Measurements from ENCODE around the gene NDUFB11.

The NDUFB11 gene

DNA sequence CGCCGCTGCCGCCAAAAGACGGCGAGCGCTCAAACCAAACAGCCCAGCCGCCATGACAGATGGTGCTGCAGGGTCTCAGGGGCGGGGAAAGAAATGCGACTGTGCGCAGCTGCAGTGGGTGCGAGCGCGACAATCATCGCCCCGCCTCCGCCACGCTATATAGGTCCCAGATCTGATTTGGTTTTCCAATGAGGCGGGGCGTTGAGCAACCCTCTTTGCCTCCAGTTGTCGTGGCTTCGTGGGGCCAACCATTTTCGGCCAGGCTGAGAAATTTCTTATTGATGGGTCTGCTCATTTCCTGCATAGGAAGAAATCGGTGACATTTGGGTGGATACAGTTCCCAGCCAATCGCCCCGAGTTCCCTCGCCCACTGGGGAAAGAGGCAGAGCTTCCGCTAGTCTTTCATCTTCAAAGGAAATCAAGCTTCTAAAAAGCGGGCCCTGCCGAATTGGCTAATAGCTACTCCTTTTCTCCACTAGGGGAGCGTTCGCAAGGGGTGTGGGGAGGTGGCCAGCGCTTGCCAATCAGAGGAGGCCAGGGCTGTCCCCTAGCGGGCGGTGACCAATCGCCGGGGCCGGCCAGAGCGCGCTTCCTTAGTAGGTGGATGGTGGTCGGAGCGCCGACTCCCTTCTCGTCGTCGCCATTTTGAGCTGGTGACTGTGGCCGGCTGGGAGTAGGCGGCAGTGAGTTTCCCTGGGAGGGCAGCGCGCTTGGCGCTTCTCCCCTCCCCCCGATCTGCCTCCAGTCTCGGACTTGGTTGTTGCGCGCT, at the start of gene NDUFB11, which contains the start of gene RBM10:
TSS of gene NDUFB11 (minus strand) at position 77 of the 769 bp plus-strand sequence. CDS start at position 54, 23 bp downstream.
TSS of gene RBM10 (plus strand) at position 596 of the 769 bp plus-strand sequence. CDS start 2,261 bp downstream, outside the sequence.
- DNase-seq (peak; percentile 86 to 95), ATAC-seq (peak; percentile 96)
- peaks cover 32% of the 10 kb centered on the region for H3K4me1 Mint-ChIP-seq
- H3K27me3 Mint-ChIP-seq = no peaks in the 10 kb centered on the region
- H3K4me3 Mint-ChIP-seq = peak within 1 kb of the TSS; percentile 98 to 99
- no peaks in the 10 kb centered on the region for H3K9me3 Mint-ChIP-seq
- H3K27ac Mint-ChIP-seq = peak within 1 kb of the TSS; percentile 99 to 100

DNA sequence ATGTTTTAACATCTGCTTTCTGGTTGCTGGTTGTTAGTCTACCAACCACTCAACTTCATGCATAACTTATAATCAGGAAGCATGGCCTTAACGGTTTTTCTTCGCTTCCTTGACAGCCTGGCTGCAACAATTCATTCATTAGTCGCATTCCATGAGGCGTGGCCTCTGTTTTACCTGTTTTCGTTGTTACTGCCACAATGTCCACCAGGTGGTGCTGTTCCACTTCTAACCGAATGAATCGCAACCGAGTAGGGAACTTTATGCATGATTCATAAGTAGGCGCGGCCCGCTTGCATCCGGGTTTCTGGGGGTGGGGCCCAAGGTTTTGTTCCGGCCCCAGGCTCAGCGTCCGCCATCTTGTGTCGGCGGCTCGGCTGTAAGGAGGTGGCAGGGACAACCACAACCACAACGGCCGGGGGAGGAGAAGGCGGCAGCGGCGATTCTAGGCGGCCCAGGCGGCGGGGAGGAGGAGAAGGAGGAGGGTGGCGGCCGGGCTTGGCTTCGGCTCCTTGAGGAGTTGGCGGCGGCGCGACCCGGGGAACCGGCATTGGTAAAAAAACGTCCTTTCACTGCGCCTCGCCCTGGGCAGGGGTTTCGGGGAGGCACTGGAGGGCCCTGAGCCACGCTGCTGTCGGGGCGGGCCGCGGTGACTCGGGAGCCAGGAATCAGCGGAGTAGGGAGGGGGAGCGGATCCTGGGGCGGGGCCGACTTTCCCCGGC, 49.1 kb upstream of the NDUFB11 start, which contains the start of gene UBA1:
TSS of gene UBA1 (plus strand) at position 355 of the 719 bp plus-strand sequence. CDS start 4,974 bp downstream, outside the sequence.
- Mint-ChIP-seq H3K9me3 (no peaks in the 10 kb centered on the region), H3K27ac (peak within 1 kb of the TSS; percentile 98 to 99), H3K4me1 (peaks cover 65% of the 10 kb centered on the region), H3K4me3 (peak within 1 kb of the TSS; percentile 92 to 96), H3K27me3 (no peaks in the 10 kb centered on the region)
- ATAC-seq (peak; percentile 78), DNase-seq (peak; percentile 86 to 92)

DNA sequence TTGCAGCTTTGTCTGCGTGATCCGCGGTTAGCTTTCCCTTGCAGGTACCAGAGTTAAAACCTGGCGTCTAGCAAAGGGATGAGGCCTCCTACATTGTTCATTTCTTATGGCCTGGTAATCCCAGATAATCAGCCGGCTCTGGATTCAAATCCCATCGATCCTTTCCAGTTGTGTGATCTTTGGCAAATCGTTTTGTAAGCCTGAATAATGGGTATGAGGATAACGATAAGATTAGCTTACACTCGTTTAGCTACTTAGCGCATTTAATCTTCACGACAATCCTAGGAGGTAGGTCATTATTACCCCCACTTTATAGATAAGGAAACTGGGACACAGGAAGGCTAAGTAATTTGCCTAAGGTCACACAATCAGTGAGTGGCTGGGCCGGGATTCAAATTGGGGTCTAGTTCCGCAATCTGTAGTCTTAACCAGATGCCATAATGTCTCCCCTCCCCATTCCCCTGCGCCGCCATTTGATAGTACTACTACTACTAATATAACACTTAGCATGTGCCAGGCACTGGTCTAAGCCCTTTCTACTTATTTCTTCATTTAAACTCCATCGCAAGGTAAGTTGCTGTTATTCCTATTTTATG, 47.4 kb upstream of the NDUFB11 start:
- Mint-ChIP-seq H3K27me3 (no peaks in the 10 kb centered on the region), H3K9me3 (no peaks in the 10 kb centered on the region), H3K4me3 (peak overlapping the region; percentile 90 to 98), H3K27ac (peak overlapping the region in 1 of 2 donors; percentile 67), H3K4me1 (peaks cover 64% of the 10 kb centered on the region)
- ATAC-seq (no peak), DNase-seq (no peak)

DNA sequence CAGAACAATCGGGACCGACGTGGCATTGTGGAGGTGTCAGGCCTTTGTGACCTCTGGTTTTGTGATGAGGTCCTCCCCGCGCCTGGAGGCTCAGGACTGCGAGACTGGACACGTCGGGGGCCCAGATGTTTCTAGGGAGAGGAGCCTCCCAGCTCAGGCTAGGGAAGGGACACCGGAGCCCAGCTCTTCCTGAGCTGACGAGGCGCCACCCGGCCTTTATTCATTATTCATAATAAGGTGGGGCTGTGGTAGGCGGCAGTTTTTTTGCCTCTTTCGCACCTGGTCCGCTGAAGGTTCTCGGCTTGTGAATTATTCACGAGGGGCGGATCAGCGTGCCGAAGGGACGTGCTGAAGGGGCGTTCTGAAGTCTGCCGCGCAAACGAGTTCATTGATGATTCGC, 46.8 kb upstream of the NDUFB11 start:
- no peaks in the 10 kb centered on the region for H3K9me3 Mint-ChIP-seq

DNA sequence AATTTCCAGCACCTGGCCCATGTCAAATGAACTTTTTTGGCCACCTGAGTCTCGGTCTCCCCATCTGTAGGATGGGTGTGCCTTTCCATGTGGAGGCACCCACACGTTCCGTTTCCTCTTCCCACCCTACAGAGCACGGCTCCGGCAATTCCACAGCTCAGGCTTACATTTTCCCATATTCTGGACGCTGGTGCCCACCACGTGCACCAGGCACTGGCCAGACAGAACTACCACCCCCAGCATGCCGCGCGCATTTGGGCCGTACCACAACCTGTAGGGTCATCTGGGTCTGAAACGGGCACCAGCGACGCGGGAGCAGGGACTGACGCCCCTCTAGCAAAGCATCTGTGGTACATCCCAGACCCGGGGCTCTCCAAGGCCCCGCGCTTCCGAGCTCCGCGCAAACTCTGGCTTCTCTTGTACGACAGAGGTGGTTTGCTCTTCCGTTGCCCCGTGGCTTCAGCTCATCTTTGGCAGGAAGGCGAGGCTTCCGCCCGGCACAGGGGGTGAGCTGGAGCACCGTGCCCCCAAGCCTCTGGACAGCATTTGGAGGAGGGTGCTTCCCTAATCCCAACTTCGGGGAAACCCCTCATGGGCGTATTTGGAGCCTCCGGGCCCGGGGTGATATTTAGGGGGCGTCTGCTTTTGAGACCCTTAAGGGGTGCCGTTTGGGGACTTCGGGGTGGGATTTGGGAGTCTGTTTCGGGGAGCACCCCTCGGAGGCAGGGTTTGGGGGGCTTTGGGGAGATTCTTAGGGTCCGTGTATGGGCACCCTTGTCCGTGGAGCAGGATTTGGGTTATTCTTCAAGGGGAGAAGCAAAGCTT, 46.2 kb upstream of the NDUFB11 start:
- peak; percentile 90 for ATAC-seq
- Mint-ChIP-seq H3K4me3 (peak overlapping the region; percentile 90 to 98), H3K9me3 (no peaks in the 10 kb centered on the region), H3K4me1 (peaks cover 52% of the 10 kb centered on the region), H3K27me3 (no peaks in the 10 kb centered on the region), H3K27ac (peak overlapping the region; percentile 96 to 97)
- peak; percentile 79 to 90 for DNase-seq

More for the DNA sequence above, 46.8 kb upstream of the NDUFB11 start:
- peaks cover 58% of the 10 kb centered on the region for H3K4me1 Mint-ChIP-seq
- H3K4me3 Mint-ChIP-seq = peak overlapping the region; percentile 90 to 98
- peak; percentile 13 for ATAC-seq
- no peaks in the 10 kb centered on the region for H3K27me3 Mint-ChIP-seq
- DNase-seq = peak; percentile 44 to 50
- H3K27ac Mint-ChIP-seq = peak overlapping the region; percentile 96 to 97

DNA sequence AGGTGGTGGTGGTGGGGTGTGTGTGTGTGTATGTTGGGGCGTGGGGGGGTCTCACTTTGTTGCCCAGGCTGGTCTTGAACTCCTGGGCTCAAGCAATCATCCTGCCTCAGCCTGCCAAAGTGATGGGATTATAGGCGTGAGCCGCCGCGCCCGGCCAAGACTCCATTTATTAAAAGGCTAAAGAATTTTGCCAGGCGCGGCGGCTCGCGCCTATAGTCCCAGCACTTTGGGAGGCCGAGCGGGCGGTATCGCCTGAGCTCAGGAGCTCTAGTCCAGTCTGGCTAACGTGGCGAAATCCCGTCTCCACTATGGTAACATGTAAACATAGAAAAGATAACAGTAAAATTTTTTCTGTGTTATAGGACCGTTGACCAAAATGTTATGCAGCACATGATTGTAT, 45.4 kb upstream of the NDUFB11 start:
- no peaks in the 10 kb centered on the region for H3K27me3 Mint-ChIP-seq
- DNase-seq (no peak), ATAC-seq (no peak)
- no peaks in the 10 kb centered on the region for H3K9me3 Mint-ChIP-seq
- H3K4me1 Mint-ChIP-seq = peaks cover 44% of the 10 kb centered on the region
- H3K4me3 Mint-ChIP-seq = no peak overlapping the region
- H3K27ac Mint-ChIP-seq = no peak overlapping the region

DNA sequence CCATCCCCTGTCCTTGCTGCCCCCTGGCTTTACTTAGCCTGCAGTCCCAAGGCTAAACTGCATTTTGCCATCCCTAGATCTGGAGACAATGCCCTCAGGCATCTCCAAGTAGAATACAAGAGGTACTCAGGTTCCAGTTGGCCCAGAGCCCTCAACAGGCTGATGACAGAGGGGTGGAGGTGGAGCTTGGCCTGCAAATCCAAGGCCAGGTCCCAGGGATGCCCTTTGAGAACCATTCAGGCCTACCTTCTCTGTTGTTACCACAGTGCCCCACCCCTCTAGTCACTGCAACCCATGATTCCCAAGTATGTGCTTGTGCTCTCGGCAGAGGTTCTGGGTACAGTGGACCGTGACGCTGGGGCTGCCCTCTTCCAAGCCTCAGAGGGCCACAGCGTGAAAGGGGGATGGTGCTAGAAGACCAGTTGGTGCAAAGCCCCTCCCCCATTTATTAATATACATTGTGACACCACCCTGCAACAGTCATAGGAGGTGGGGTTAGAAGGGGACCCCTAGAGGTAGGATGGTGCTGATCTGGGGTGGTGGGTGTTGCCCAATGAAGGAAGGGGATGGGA, 42.7 kb upstream of the NDUFB11 start:
- ATAC-seq (no peak), DNase-seq (no peak)
- Mint-ChIP-seq H3K27me3 (no peaks in the 10 kb centered on the region), H3K9me3 (no peaks in the 10 kb centered on the region), H3K27ac (peak overlapping the region in 1 of 2 donors; percentile 29), H3K4me3 (no peak overlapping the region), H3K4me1 (peaks cover 26% of the 10 kb centered on the region)

DNA sequence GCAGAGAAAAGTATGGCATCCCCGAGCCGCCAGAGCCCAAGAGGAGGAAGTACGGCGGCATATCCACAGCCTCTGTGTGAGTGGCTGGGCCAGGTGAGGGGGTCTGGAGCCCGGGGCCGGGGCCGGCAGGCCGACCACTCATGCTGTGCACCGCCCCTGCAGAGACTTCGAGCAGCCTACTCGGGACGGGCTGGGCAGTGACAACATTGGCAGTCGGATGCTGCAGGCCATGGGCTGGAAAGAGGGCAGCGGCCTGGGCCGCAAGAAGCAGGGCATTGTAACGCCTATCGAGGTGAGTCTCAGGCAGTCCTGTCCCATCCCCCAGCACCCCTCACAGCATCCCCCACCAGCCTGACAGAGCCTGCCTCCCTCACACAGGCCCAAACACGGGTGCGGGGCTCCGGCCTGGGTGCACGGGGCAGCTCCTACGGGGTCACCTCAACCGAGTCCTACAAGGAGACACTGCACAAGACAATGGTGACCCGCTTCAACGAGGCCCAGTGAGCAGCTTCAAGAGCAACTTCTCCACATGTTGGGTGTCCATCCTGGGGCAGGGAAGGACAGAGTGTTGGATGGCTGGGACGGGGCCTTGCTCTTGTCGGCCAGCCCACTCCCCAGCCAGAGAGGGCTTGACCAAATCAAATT, 41.7 kb upstream of the NDUFB11 start:
- no peak for DNase-seq
- Mint-ChIP-seq H3K27me3 (no peaks in the 10 kb centered on the region), H3K27ac (peak overlapping the region in 1 of 2 donors; percentile 27), H3K9me3 (no peaks in the 10 kb centered on the region), H3K4me1 (peaks cover 26% of the 10 kb centered on the region), H3K4me3 (no peak overlapping the region)
- no peak for ATAC-seq

DNA sequence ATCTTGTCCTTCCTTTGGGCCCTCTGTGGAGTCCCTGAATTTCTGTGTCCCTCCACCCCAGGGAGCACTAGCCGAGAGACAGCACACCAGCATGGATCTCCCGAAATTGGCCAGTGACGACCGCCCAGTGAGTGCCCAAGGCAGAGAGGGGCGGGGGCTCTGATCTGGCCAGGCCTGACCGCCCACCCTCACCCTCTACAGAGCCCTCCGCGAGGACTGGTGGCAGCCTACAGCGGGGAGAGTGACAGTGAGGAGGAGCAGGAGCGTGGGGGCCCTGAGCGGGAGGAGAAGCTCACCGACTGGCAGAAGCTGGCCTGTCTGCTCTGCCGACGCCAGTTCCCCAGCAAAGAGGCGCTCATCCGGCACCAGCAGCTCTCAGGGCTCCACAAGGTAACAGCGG, 40.7 kb upstream of the NDUFB11 start:
- Mint-ChIP-seq H3K27ac (no peak overlapping the region), H3K4me1 (peaks cover 21% of the 10 kb centered on the region), H3K9me3 (no peaks in the 10 kb centered on the region), H3K4me3 (no peak overlapping the region), H3K27me3 (no peaks in the 10 kb centered on the region)
- DNase-seq (no peak), ATAC-seq (no peak)

DNA sequence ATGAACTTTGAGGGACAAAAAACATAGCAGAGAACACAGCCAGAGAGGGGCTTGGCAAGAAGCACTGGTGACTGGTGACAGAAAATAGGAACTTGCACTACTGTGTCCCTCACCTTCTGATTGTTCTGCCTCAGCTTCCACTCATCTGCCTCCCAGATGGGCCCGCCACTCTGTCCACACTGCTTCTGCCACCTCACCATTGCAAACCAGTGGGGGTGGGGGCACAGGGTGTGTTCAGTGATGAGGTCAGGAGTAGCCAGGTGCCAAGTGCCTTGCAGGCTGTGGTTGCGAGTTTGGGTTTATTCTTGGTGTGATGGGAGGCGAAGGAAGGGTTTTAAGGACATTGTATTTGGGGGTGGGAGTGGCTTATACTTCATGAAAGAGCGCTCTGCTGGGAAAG, 40.0 kb upstream of the NDUFB11 start:
- Mint-ChIP-seq H3K4me3 (no peak overlapping the region), H3K27me3 (no peaks in the 10 kb centered on the region), H3K27ac (peak overlapping the region in 1 of 2 donors; percentile 8), H3K4me1 (peaks cover 20% of the 10 kb centered on the region), H3K9me3 (no peaks in the 10 kb centered on the region)
- DNase-seq (no peak), ATAC-seq (no peak)

DNA sequence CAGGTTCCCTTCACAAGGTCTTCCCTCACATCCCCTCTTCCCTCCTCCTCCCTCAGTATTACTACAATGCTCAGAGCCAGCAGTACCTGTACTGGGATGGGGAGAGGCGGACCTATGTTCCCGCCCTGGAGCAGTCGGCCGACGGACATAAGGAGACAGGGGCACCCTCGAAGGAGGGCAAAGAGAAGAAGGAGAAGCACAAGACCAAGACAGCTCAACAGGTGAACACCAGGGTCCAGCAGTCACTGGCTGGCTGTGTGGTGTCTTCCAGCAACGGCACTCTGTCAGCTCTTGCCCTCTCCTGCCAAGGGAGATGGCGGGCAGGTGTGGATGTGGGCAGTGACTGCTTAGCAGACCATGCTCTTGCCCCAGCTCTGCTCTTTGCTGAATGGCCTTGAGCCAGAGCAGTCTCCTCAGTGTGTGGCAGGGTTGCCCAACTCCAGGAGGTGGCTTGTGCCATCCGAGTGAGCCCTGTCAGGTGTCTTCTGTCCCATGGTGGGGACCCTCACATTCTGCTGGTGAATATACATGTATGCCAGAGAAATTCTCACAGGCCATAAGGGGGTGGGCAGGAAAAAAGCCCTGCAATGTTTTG, 37.7 kb upstream of the NDUFB11 start:
- ATAC-seq (no peak), DNase-seq (no peak)
- H3K27ac Mint-ChIP-seq = no peak overlapping the region
- H3K4me3 Mint-ChIP-seq = no peak overlapping the region
- H3K4me1 Mint-ChIP-seq = peaks cover under 1% of the 10 kb centered on the region
- H3K27me3 Mint-ChIP-seq = no peaks in the 10 kb centered on the region
- H3K9me3 Mint-ChIP-seq = no peaks in the 10 kb centered on the region

DNA sequence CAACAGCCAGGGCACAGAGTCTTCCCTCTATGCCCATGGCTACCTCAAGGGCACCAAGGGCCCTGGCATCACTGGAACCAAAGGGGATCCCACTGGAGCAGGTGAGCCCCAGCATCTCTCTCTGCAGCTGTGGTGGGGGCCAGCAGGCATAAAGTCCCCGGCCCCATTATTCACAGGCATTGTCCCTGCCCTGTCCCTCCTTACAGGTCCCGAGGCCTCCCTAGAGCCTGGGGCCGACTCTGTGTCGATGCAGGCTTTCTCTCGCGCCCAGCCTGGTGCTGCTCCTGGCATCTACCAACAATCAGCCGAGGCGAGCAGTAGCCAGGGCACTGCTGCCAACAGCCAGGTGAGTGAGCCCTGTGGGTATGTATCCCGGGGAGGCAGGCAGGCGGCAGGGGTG, 36.8 kb upstream of the NDUFB11 start:
- H3K4me3 Mint-ChIP-seq = no peak overlapping the region
- DNase-seq = no peak
- no peaks in the 10 kb centered on the region for H3K4me1 Mint-ChIP-seq
- no peaks in the 10 kb centered on the region for H3K27me3 Mint-ChIP-seq
- no peak for ATAC-seq
- no peak overlapping the region for H3K27ac Mint-ChIP-seq
- no peaks in the 10 kb centered on the region for H3K9me3 Mint-ChIP-seq

DNA sequence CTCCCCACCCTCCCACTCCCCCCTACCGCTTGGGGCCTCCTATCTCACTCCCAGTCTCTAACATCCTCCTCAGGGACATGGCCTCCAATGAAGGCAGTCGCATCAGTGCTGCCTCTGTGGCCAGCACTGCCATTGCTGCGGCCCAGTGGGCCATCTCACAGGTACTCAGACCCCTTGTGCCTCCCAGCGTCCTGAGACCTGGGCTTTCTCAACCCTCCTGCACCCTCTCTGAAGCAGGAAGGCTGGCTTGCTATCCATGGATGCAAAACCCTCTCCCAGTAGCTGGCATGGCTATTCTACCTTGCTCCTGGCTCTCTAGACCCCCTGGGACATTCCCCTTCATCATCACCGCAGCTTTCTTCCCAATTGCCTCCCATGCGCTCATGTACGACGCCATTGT, 35.8 kb upstream of the NDUFB11 start:
- Mint-ChIP-seq H3K9me3 (no peaks in the 10 kb centered on the region), H3K27ac (no peak overlapping the region), H3K4me1 (no peaks in the 10 kb centered on the region), H3K27me3 (no peaks in the 10 kb centered on the region), H3K4me3 (no peak overlapping the region)
- ATAC-seq (no peak), DNase-seq (no peak)

DNA sequence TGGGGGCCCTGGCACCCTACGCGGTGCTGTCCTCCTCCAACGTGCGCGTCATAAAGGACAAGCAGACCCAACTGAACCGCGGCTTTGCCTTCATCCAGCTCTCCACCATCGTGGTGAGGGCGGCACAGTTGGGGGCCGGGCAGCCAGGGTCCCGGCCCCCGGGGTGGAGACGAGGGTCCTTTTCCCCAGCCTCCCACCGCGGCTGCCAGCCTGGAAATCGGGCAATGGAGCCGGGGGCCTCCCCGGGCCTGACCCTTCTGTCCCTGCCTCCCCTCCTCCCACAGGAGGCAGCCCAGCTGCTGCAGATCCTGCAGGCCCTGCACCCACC, 35.4 kb upstream of the NDUFB11 start:
- H3K4me1 Mint-ChIP-seq = no peaks in the 10 kb centered on the region
- ATAC-seq = no peak
- H3K27ac Mint-ChIP-seq = no peak overlapping the region

More for the DNA sequence above, 35.4 kb upstream of the NDUFB11 start:
- Mint-ChIP-seq H3K27me3 (no peaks in the 10 kb centered on the region), H3K4me3 (no peak overlapping the region), H3K9me3 (no peaks in the 10 kb centered on the region)
- DNase-seq = no peak

Measured in stimulated activated naive CD8-positive, alpha-beta T cell treated with anti-CD3 and anti-CD28 coated beads, Interleukin-15, amount 100 ng/mL, for 72 hours (primary cell).